H1 (cell line): ENCODE measurements around the gene ISOC1. TPM values are rescaled to one million over a fixed set of nuclear protein-coding genes. Genes with fewer than 3 reads are reported as not detected.

Source experiments
- CTCF ChIA-PET: fragments of 300-600 bp; sonication (Branson Sonifier 250); formaldehyde crosslinking; loops from one replicate; lab custom pipeline; 2021; ENCODE audit not compliant: partially characterized antibody; lab: Charles Lee
- POLR2A ChIA-PET: fragments of 300-600 bp; sonication (Branson Sonifier 250); formaldehyde crosslinking; loops from one replicate; lab custom pipeline; 2021; ENCODE audit warnings: inconsistent platforms; ENCODE audit not compliant: partially characterized antibody; lab: Charles Lee
- DNase-seq, 2 experiments: peaks; one replicate each; pipeline versions ENCODE4 v3.0.0 to v3.0.0-alpha.2; 2010 to 2022; ENCODE audit warnings: low spot score in 2 of 2, low read depth in 1 of 2, mixed read lengths in 1 of 2
- FAIRE-seq: peaks from 2 replicates; lab custom pipeline; 2011; peaks lifted over from hg19 to GRCh38; lab: Jason Lieb, UNC
- H2AFZ ChIP-seq: 2 replicates; pipeline ENCODE4 v1.8.1; 2012; ENCODE audit warnings: low read length, inconsistent platforms
- H2AK5ac ChIP-seq: 2 replicates; pipeline ENCODE4 v1.6.1; 2013; ENCODE audit warnings: low read depth, low read length
- H2BK120ac ChIP-seq: replicated peaks from 2 replicates; pipeline ENCODE3; 2013; ENCODE audit warnings: low read depth, low read length, inconsistent platforms
- H2BK12ac ChIP-seq: 2 replicates; pipeline ENCODE4 v1.6.1; 2013; ENCODE audit warnings: low read depth, low read length
- H2BK15ac ChIP-seq: 2 replicates; pipeline ENCODE4 v1.6.1; 2013; ENCODE audit warnings: low read length
- H2BK20ac ChIP-seq: 2 replicates; pipeline ENCODE4 v1.6.1; 2013; ENCODE audit warnings: low read length
- H2BK5ac ChIP-seq: 2 replicates; pipeline ENCODE4 v1.6.1; 2013; ENCODE audit warnings: low read depth, low read length
- H3K14ac ChIP-seq: 2 replicates; pipeline ENCODE4 v1.6.1; 2013; ENCODE audit warnings: inconsistent platforms; ENCODE audit not compliant: insufficient read length
- H3K18ac ChIP-seq: 2 replicates; pipeline ENCODE4 v1.6.1; 2013; ENCODE audit warnings: low read length; ENCODE audit errors: extremely low read depth
- H3K23ac ChIP-seq: 2 replicates; pipeline ENCODE4 v1.6.1; 2013; ENCODE audit warnings: inconsistent platforms; ENCODE audit not compliant: insufficient read length
- H3K23me2 ChIP-seq: 2 replicates; pipeline ENCODE4 v1.6.1; 2013; ENCODE audit warnings: low read depth, low read length
- H3K27ac ChIP-seq: 2 replicates; pipeline ENCODE4 v1.6.1; 2011; ENCODE audit warnings: low read depth, low read length, inconsistent platforms
- H3K27me3 ChIP-seq, 4 experiments: replicated peaks in 1 of 4; 1 replicate in 1 of 4; 2 replicates in 3 of 4; pipeline versions ENCODE4 v1.6.1 to v1.8.1; 2011 to 2013; ENCODE audit warnings: low read length in 3 of 4, mild to moderate bottlenecking in 3 of 4, inconsistent platforms in 2 of 4, mixed read lengths in 2 of 4, moderate library complexity in 1 of 4; ENCODE audit not compliant: control insufficient read depth in 3 of 4, insufficient read depth in 3 of 4; ENCODE audit errors: extremely low read depth in 1 of 4
- H3K36me3 ChIP-seq, 4 experiments: 2 replicates each; pipeline versions ENCODE4 v1.6.1 to v1.8.1; 2011 to 2013; ENCODE audit warnings: mild to moderate bottlenecking in 4 of 4, low read length in 3 of 4, moderate library complexity in 2 of 4, control low read depth in 1 of 4, inconsistent platforms in 1 of 4; ENCODE audit not compliant: insufficient read depth in 4 of 4, control insufficient read depth in 2 of 4
- H3K4ac ChIP-seq: replicated peaks from 2 replicates; pipeline ENCODE3; 2013; ENCODE audit warnings: low read length, low read depth, mixed read lengths, inconsistent platforms; ENCODE audit not compliant: insufficient read length
- H3K4me1 ChIP-seq, 4 experiments: replicated peaks in 1 of 4; 1 replicate in 1 of 4; 2 replicates in 3 of 4; pipeline versions ENCODE4 v1.6.1 to v1.8.1; 2011 to 2013; ENCODE audit warnings: low read length in 3 of 4, inconsistent platforms in 2 of 4, mixed read lengths in 1 of 4; ENCODE audit not compliant: insufficient read depth in 4 of 4, control insufficient read depth in 3 of 4
- H3K4me2 ChIP-seq, 2 experiments: 2 replicates each; pipeline versions ENCODE4 v1.6.1 to v1.8.1; 2011 to 2013; ENCODE audit warnings: low read depth in 2 of 2, low read length in 2 of 2, control low read depth in 1 of 2, inconsistent platforms in 1 of 2, mild to moderate bottlenecking in 1 of 2; ENCODE audit not compliant: insufficient read depth in 1 of 2
- H3K4me3 ChIP-seq, 4 experiments: fragments of 200-600, 300-600 bp in 1 of 4; sonication (generic), shearing (Covaris generic), sonication (Bioruptor Twin) in 1 of 4; 2 replicates each; pipeline versions ENCODE4 v1.5.1 to v1.8.1; 2011 to 2016; ENCODE audit warnings: low read length in 4 of 4, low read depth in 3 of 4, control low read depth in 2 of 4, inconsistent platforms in 2 of 4, mild to moderate bottlenecking in 2 of 4, mixed read lengths in 1 of 4, moderate library complexity in 1 of 4; ENCODE audit not compliant: insufficient read depth in 2 of 4; ENCODE audit errors: extremely low read depth in 1 of 4
- H3K56ac ChIP-seq: replicated peaks from 2 replicates; pipeline ENCODE3; 2013; ENCODE audit warnings: low read depth, mild to moderate bottlenecking, mixed read lengths, low read length, inconsistent platforms; ENCODE audit not compliant: insufficient read length
- H3K79me1 ChIP-seq: 2 replicates; pipeline ENCODE4 v1.6.1; 2013; ENCODE audit warnings: low read depth, low read length, control low read depth
- H3K79me2 ChIP-seq, 2 experiments: 2 replicates each; pipeline versions ENCODE4 v1.6.1 to v1.8.1; 2012 to 2013; ENCODE audit warnings: low read length in 2 of 2, mild to moderate bottlenecking in 2 of 2, inconsistent platforms in 1 of 2; ENCODE audit not compliant: insufficient read depth in 2 of 2, control insufficient read depth in 1 of 2
- H3K9ac ChIP-seq, 4 experiments: replicated peaks in 1 of 4; 1 replicate in 1 of 4; 2 replicates in 3 of 4; pipeline versions ENCODE4 v1.6.1 to v1.8.1; 2011 to 2013; ENCODE audit warnings: low read depth in 3 of 4, low read length in 3 of 4, control low read depth in 2 of 4, mild to moderate bottlenecking in 2 of 4, moderate library complexity in 2 of 4, inconsistent platforms in 1 of 4; ENCODE audit errors: extremely low read depth in 1 of 4
- H3K9me3 ChIP-seq, 2 experiments: 2 replicates each; pipeline versions ENCODE4 v1.6.1 to v1.8.1; 2012 to 2013; ENCODE audit warnings: mild to moderate bottlenecking in 2 of 2, moderate library complexity in 2 of 2, control low read depth in 1 of 2, inconsistent platforms in 1 of 2, low read depth in 1 of 2, low read length in 1 of 2, mixed read lengths in 1 of 2; ENCODE audit not compliant: insufficient read depth in 2 of 2
- H4K20me1 ChIP-seq, 2 experiments: replicated peaks in 1 of 2; 2 replicates each; pipeline versions ENCODE3 to v1.8.1; 2011 to 2013; ENCODE audit warnings: inconsistent platforms in 2 of 2, low read length in 2 of 2, mild to moderate bottlenecking in 1 of 2; ENCODE audit not compliant: insufficient read depth in 2 of 2, control insufficient read depth in 1 of 2
- H4K5ac ChIP-seq: 2 replicates; pipeline ENCODE4 v1.6.1; 2013; ENCODE audit warnings: low read length, low read depth, mixed read lengths, inconsistent platforms; ENCODE audit not compliant: insufficient read length
- H4K8ac ChIP-seq: 2 replicates; pipeline ENCODE4 v1.8.0; 2013; ENCODE audit warnings: mild to moderate bottlenecking, moderate library complexity, low read length, inconsistent platforms; ENCODE audit not compliant: insufficient read depth; ENCODE audit errors: extremely low read depth
- H4K91ac ChIP-seq: replicated peaks from 2 replicates; pipeline ENCODE3; 2013; ENCODE audit warnings: low read length, mixed read lengths, inconsistent platforms; ENCODE audit not compliant: insufficient read length
- CTBP2 ChIP-seq: IDR thresholded peaks from 2 replicates; pipeline ENCODE4 v1.7.0; 2011; ENCODE audit warnings: borderline replicate concordance, mild to moderate bottlenecking, moderate library complexity, mixed read lengths, low read length; ENCODE audit not compliant: insufficient read depth, insufficient read length
- EZH2 ChIP-seq: fragments of 200-600 bp; sonication (generic); IDR thresholded peaks from 2 replicates; pipeline ENCODE4 v1.7.1; 2012; ENCODE audit warnings: low read depth, mild to moderate bottlenecking, moderate library complexity, low read length, inconsistent platforms; ENCODE audit not compliant: severe bottlenecking
- HDAC6 ChIP-seq: IDR thresholded peaks from one replicate; pipeline ENCODE4 v1.7.1; 2012; ENCODE audit warnings: low read depth, mild to moderate bottlenecking, inconsistent platforms, low read length, moderate library complexity
- KDM4A ChIP-seq: IDR thresholded peaks from one replicate; pipeline ENCODE4 v1.7.1; 2012; ENCODE audit warnings: low read depth, mild to moderate bottlenecking, moderate library complexity, low read length, inconsistent platforms; ENCODE audit not compliant: severe bottlenecking
- POLR2AphosphoS5 ChIP-seq: IDR thresholded peaks from 2 replicates; pipeline ENCODE4 v1.6.1; 2011; ENCODE audit warnings: low read depth, low read length
- RBBP5 ChIP-seq: IDR thresholded peaks from 2 replicates; pipeline ENCODE4 v1.7.1; 2012; ENCODE audit warnings: low read depth, mild to moderate bottlenecking, inconsistent platforms, low read length, moderate library complexity, borderline replicate concordance
- WGBS, 2 experiments: shearing (Covaris generic) in 1 of 2; methylation state at CpG; one replicate each; pipeline versions ENCODE4 v1.1.6 to v1.1.7; 2013 to 2015; ENCODE audit warnings: low lambda C conversion rate in 2 of 2, mixed read lengths in 2 of 2, inconsistent platforms in 1 of 2, low coverage in 1 of 2, missing lambda C conversion rate in 1 of 2; ENCODE audit not compliant: insufficient replicate concordance in 2 of 2, insufficient coverage in 1 of 2, insufficient read length in 1 of 2; ENCODE audit errors: extremely low coverage in 1 of 2, missing lambda C conversion rate in 1 of 2; 5-methylcytosine and 5-hydroxymethylcytosine counted together
- polyA plus RNA-seq, 7 experiments: library from polyadenylated mRNA; depleted of rRNA in 3 of 7; stranded (reverse) in 5 of 7; unstranded in 2 of 7; fragments of >200 nt in 5 of 7; fragments of 200-250 nt in 2 of 7; gene quantifications; 1 replicate in 5 of 7; 2 replicates in 1 of 7; 4 replicates in 1 of 7; pipeline versions ENCODE4 v1.2.1 to v1.2.3, GENCODE V29; 2011 to 2013; ENCODE audit warnings: missing spikeins in 2 of 7, mixed read lengths in 2 of 7
- total RNA-seq: library from RNA; stranded (reverse); fragmentation: NEBNext Ultra II Directional; extraction: Animal tissue kit (Norgen Biotek cat#: 25700); gene quantifications from 2 replicates; pipeline ENCODE4 v1.2.1, GENCODE V29; 2021

The ISOC1 gene
- total and polyA plus RNA-seq, 2 of the 8 experiments (the other 6 are each of a cell fraction or from before 2014, with no cell fraction given), result 27.7 to 34.9 TPM

DNA sequence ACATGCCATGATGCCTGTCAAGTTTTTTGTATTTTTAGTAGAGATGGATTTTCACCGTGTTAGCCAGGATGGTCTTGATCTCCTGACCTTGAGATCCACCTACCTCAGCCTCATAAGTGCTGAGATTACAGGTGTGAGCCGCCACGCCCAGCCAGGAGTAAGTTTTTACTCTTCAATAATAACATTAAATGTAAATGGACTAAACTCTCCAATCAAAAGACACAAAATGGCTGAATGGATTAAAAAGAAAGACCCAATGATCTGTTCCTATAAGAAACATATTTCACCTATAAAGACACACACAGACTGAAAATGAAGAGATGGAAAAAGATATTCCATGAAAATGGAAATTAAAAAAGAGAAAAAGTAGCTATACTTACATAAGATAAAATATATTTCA is 37.2 kb upstream of the ISOC1 start:
- Histone ChIP-seq H3K79me2 (no peaks in the 10 kb centered on the region), H3K4me1 (no peaks in the 10 kb centered on the region), H2BK20ac (no peak overlapping the region), H4K91ac (no peak overlapping the region), H4K8ac (no peak overlapping the region), H4K5ac (no peak overlapping the region), H3K27ac (no peak overlapping the region), H2BK12ac (no peak overlapping the region), H3K27me3 (no peaks in the 10 kb centered on the region), H2BK15ac (no peak overlapping the region), H3K23me2 (no peaks in the 10 kb centered on the region), H2BK5ac (no peak overlapping the region), H3K9ac (no peak overlapping the region), H2AK5ac (no peak overlapping the region), H3K14ac (no peak overlapping the region), H3K18ac (no peak overlapping the region), H3K56ac (no peak overlapping the region)
- POLR2A ChIA-PET, result no interaction called here
- WGBS, 2 experiments, result 97% methylated on average over 3 of the region's 3 CpGs; no CpG with 5 or more reads in 1 of the 2 experiments
- no peak for DNase-seq
- FAIRE-seq, result no peak
- TF ChIP-seq KDM4A (no peak), CTBP2 (no peak), RBBP5 (no peak), EZH2 (no peak), POLR2AphosphoS5 (no peak), HDAC6 (no peak)
- TF ChIP-seq, all 59 proteins: peak for 0
- no peak overlapping the region for H2AFZ ChIP-seq
- no peaks in the 10 kb centered on the region for H3K79me1 ChIP-seq
- no peak overlapping the region for H2BK120ac ChIP-seq
- no peak overlapping the region for H3K23ac ChIP-seq
- no peaks in the 10 kb centered on the region for H4K20me1 ChIP-seq
- no peaks in the 10 kb centered on the region for H3K36me3 ChIP-seq
- CTCF ChIA-PET, result interaction anchor here (0.6 kb wide), 2 partner anchors 41 to 416 kb away, joined by 3 read pairs; no protein-coding TSS in a partner anchor
- no peak overlapping the region for H3K4me3 ChIP-seq
- no peaks in the 10 kb centered on the region for H3K9me3 ChIP-seq
- H3K4me2 ChIP-seq, result no peak overlapping the region
- H3K4ac ChIP-seq, result no peak overlapping the region
